GM12874 (cell line): ENCODE results near the gene STIM1.

Experiments
- TF ChIP-seq, protein P1 (sequence below): IDR thresholded peaks from 2 replicates; pipeline ENCODE4 v1.5.1; 2011; ENCODE audit warnings: low read depth, mild to moderate bottlenecking, control low read depth, low read length, moderate library complexity; ENCODE audit not compliant: insufficient read depth

STIM1 gene

DNA sequence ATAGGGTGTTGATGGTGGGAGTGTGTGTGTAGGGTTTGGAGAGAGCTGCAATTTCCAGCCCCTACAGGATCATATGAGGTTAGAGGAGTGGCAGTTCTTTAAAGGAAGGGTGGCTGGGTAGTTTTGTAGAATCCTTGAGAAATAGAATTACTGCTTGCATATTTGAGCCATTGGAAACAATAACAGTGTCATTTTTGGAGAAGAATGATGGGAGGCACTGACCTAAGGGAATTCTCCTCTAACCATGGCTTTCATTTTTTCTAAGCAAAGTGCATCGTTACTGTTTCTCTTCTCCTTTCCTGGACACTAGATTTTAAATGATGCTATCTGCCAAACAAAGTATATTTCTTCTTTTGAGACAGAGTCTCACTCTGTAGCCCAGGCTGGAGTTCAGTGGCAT is 172.3 kb downstream of the STIM1 start:
- TF ChIP-seq, protein P1, sequence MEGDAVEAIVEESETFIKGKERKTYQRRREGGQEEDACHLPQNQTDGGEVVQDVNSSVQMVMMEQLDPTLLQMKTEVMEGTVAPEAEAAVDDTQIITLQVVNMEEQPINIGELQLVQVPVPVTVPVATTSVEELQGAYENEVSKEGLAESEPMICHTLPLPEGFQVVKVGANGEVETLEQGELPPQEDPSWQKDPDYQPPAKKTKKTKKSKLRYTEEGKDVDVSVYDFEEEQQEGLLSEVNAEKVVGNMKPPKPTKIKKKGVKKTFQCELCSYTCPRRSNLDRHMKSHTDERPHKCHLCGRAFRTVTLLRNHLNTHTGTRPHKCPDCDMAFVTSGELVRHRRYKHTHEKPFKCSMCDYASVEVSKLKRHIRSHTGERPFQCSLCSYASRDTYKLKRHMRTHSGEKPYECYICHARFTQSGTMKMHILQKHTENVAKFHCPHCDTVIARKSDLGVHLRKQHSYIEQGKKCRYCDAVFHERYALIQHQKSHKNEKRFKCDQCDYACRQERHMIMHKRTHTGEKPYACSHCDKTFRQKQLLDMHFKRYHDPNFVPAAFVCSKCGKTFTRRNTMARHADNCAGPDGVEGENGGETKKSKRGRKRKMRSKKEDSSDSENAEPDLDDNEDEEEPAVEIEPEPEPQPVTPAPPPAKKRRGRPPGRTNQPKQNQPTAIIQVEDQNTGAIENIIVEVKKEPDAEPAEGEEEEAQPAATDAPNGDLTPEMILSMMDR = no peak

DNA sequence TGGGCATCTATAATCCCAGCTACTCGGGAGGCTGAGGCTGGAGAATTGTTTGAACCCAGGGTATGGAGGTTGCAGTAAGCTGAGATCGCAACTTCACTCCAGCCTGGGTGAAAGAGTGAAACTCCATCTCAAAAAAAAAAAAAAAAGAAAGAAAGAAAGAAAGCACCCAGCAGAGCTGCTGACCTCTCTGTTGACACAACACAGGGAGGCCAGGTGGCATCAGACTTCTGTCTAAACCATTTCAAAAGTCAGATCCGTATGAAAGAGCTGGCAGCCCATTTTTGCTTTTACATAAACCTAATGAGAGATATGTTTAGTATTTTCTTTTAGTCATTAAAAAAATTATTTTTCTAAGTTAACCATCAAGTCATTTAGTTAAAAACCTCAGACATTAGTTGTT is 174.7 kb downstream of the STIM1 start:
- TF ChIP-seq, protein P1 = no peak

DNA sequence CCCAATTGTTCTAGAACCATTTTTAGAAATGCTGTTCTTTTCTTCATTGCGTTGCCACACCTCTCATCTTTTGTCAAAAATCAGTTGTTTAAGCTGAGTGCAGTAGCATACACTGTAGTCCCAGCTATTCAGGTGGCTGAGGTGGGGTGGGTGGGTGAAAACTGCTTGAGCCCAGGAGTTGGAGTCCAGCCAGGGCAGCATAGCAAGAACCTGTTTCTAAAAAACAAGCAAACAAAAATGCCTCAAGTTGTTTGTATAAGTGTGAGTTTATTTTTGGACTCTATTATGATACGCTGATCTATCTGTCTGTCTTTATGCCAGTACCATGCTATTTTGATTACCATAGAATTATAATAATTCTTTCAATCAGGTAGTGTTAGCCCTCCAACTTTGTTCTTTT is 176.6 kb downstream of the STIM1 start:
- TF ChIP-seq, protein P1 = no peak

DNA sequence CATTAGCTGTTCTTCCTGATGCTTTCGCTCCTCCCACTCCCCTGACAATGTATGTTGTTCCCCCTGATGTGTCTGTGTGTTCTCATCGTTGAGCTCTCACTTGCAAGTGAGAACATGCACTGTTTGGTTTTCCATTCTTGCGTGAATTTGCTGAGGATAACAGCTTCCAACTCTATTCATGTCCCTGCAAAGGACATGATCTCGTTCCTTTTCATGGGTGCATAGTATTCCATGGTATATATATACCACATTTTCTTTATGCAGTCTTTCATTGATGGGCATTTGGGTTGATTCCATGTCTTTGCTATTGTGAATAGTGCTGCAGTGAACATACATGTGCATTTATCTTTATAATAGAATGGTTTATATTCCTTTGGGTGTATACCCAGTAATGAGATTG is 180.5 kb downstream of the STIM1 start:
- TF ChIP-seq, protein P1 = no peak

DNA sequence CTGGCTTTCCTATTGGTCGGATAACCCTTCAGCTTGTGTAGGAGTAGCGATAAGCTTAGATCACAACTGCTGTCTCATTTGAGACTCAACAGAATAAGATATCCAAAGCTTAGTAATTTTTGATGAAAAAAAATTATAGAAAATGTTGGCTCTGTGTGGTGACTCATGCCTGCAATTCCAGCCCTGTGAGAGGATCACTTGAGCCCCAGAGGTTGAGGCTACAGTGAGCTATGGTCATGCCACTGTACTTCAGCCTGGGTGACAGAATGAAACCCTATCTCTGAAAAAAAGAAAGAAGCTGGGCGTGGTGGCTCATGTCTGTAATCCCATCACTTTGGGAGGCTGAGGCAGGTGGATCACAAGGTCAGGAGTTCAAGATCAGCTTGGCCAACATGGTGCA is 183.5 kb downstream of the STIM1 start:
- TF ChIP-seq, protein P1 = no peak

DNA sequence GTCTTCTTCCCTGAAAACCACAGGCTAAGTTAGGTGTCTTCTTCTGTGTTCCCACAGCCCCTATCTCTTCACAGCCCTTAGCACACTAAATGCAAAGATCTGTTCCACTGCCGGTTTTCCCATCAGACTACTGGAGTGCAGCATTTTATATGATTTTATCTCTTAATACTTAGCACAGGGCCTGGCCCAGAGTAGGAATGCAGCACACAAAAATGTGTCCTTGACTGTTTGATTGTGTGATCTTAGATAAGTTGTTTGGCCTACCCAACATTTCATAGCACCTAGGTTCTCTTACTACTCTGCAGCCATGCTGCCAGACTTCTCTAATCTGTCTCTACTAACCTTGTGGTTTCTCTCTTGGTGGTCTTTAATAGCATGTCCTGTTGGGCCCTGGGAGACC is 185.0 kb downstream of the STIM1 start:
- TF ChIP-seq, protein P1 = no peak

DNA sequence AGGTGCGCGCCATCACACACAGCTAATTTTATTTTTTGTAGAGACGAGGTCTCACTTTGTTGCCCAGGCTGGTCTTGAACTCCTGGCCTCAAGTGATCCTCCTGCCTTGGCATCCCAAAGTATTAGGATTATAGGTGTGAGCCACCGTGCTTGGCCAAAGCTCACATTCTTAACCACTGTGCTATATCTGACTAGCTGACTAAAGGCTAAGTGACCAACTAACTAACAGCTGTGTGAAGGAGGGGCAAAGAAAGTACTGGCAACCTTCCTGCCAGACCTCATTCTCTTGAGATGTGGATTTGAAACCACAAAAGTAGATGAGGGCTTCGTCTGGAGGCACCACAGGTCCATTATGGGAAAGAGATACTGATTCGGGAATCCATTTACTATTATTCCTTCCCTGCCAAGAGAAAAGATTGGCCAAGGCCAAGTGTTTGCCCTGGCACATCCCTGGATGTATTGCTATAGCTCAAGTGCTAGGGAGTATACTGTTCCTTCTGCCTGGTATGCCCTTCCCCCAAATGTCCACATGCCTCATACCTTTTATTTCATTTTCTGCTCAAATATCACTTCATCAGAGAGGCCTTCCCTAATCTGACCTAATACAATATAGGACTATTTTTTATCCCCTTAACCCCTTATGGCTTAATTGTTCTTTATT is 186.4 kb downstream of the STIM1 start:
- TF ChIP-seq, protein P1 = no peak
